ENCODE results near the gene KDM1B. TPM values are rescaled to one million over a fixed set of nuclear protein-coding genes. Genes with fewer than 3 reads are reported as not detected.

KDM1B gene
- total and polyA plus RNA-seq, 4 donors: 29.2 to 40.7 (median 33.8) TPM

GRCh38 chr6:18270216-18270615 is 115.0 kb downstream of the KDM1B start:
- H3K36me3 ChIP-seq (ENCODE audit: control insufficient read depth, insufficient read depth, low read length): no peaks in the 10 kb centered on the region
- no peak overlapping the region for H3K27ac ChIP-seq (ENCODE audit: low read depth, low read length)
- H3K9me3 ChIP-seq (ENCODE audit: control insufficient read depth, insufficient read depth, low read length): peaks cover 4% of the 10 kb centered on the region
- no peak overlapping the region for H3K4me3 ChIP-seq (ENCODE audit: low read depth, low read length)
- peaks cover 5% of the 10 kb centered on the region for H3K27me3 ChIP-seq (ENCODE audit: control insufficient read depth, insufficient read depth, low read length)
- no peaks in the 10 kb centered on the region for H3K4me1 ChIP-seq (ENCODE audit: control insufficient read depth, insufficient read depth, low read length)
- DNase-seq (ENCODE audit: low read depth in 4 of 6, low spot score in 6 of 6): no peak
- no CpG with 5 or more reads among the region's 4 CpGs for WGBS (ENCODE audit: insufficient coverage)

Small RNAs within 50 kb of the gene (small RNA-seq; reads per million reads assigned to genes)
- not detected for gene RF00019 (ENCODE audit: low replicate concordance)

Other genes starting within 250 kb of the KDM1B start
- 10 to 100 TPM; 47.8 to 50.8 TPM for gene KIF13A, start 167.8 kb upstream of the KDM1B start, total RNA-seq
- gene KIF13A, start 167.8 kb upstream of the KDM1B start, polyA plus RNA-seq (ENCODE audit: insufficient read length in 2 of 2): 10 to 100 TPM; 30.5 to 34.7 TPM
- gene NHLRC1, start 32.7 kb upstream of the KDM1B start, total RNA-seq: 1 to 10 TPM; 2.4 to 3.5 TPM
- 1 to 10 TPM; 2.7 to 3.5 TPM for gene NHLRC1, start 32.7 kb upstream of the KDM1B start, polyA plus RNA-seq (ENCODE audit: insufficient read length in 2 of 2)
- 10 to 100 TPM; 14.5 to 17.9 TPM for gene TPMT, start 345 bp upstream of the KDM1B start, total RNA-seq
- gene TPMT, start 345 bp upstream of the KDM1B start, polyA plus RNA-seq (ENCODE audit: insufficient read length in 2 of 2): 10 to 100 TPM; 16.6 to 17.0 TPM
- gene DEK, start 109.1 kb downstream of the KDM1B start, total RNA-seq: 100 to 1,000 TPM in 1 of 2 donors, 10 to 100 TPM in 1; 93.3 to 124 TPM
- 100 to 1,000 TPM in 1 of 2 donors, 10 to 100 TPM in 1; 79.0 to 111 TPM for gene DEK, start 109.1 kb downstream of the KDM1B start, polyA plus RNA-seq (ENCODE audit: insufficient read length in 2 of 2)
- 10 to 100 TPM in 1 of 2 donors, 1 to 10 TPM in 1; 8.6 to 12.0 TPM for gene RNF144B, start 231.9 kb downstream of the KDM1B start, total RNA-seq
- 1 to 10 TPM; 3.3 to 4.0 TPM for gene RNF144B, start 231.9 kb downstream of the KDM1B start, polyA plus RNA-seq (ENCODE audit: insufficient read length in 2 of 2)

Data from spinal cord (tissue), 10 donors.